G401 (cell line): Measurements from ENCODE around the gene TUT1. TPM values are rescaled to one million over a fixed set of nuclear protein-coding genes. Genes with fewer than 3 reads are reported as not detected.
"Not testable (repeated sequence)": the region's sequence is repeated elsewhere in the genome, so short reads cannot be mapped to it uniquely, and the experiment has no call there.

Experiments used
- DNase-seq: peaks from one replicate; pipeline ENCODE4 v3.0.0-alpha.2; 2015; ENCODE audit warnings: low spot score
- in situ Hi-C: cut with HindIII; loops from 2 replicates; pipeline ENCODE4 v1.10.0; 2016; ENCODE audit warnings: low sequenced_read_pairs, mixed read lengths
- total RNA-seq: library from RNA; depleted of rRNA; stranded (reverse); fragments of >200 nt; shearing (Covaris generic); gene quantifications from 2 replicates; pipeline ENCODE4 v1.2.3, GENCODE V29; 2014

TUT1 gene
- total RNA-seq, 1 experiment from 2014 or later, result 16.5 TPM

- in situ Hi-C loops, DNase-seq: not testable (repeated sequence)
Observed at GRCh38 chr11:62585356-62585755, 6.0 kb downstream of the TUT1 start.

GRCh38 chr11:62581735-62582134 is 9.6 kb downstream of the TUT1 start:
- DNase-seq, in situ Hi-C loops: not testable (repeated sequence)

GRCh38 chr11:62580959-62581715 is 10.2 kb downstream of the TUT1 start:
- DNase-seq, result no peak
- in situ Hi-C loops, result no loop called here

- DNase-seq, result no peak
- in situ Hi-C loops, result no loop called here
Observed at GRCh38 chr11:62579252-62579651, 12.1 kb downstream of the TUT1 start.

- in situ Hi-C loops, result no loop called here
- DNase-seq, result no peak
Observed at GRCh38 chr11:62578541-62578940, 12.8 kb downstream of the TUT1 start.

DNA sequence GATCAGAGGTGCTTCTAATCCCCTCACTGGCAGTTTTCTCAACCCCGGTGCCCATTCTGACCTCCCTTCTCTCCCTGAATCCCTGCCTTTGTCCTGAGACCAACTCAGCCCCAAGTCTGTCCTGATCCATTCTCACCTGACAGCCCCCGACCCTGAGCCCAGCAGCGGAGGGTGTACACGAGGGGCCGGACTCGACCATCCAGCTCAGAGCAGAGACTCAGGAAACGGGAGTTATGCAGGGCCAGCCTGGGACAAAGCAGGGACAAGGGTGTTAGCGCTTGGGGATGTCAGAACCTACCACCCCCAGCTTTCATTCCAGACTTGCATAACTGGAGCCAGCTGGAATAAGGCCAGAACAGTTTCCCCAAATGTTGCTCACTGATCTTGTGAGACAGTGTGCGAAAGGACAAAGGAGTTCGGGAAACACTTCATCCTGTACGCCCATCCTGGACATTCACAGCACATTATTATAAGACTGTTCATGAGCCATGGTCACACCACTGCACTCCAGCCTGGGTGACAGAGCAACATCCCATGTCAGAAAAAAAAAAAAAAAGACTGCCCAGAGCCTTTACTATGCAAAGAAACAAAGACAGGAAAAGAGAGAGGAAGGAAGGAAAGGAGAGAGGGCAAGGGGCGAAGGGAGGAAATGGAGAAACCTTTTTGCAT is 14.1 kb downstream of the TUT1 start:
- no peak for DNase-seq
- in situ Hi-C loops, result no loop called here

GRCh38 chr11:62575837-62576236 is 15.5 kb downstream of the TUT1 start:
- in situ Hi-C loops, result no loop called here
- no peak for DNase-seq

DNA sequence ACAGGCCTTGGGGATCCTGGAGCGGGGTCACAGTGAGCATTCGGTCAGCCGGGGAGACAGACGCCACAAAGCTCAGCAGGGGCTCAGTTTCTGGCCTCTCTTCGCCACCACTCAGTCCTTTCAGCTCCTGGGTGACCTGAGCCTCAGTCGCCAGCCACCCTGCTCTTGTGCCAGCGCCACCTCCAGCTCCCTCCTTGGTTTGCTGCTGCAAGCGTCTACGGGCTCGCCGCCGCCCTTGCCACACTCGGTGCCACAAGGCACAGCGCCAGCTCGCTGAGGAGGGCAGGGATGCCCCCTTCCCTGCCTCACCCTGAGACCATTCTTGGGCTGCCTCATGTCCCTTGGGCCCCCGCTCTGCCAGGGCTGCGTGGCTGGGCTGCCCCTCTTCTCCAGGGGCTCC is 16.2 kb downstream of the TUT1 start:
- in situ Hi-C loops, result no loop called here

GRCh38 chr11:62574363-62575071 is 16.8 kb downstream of the TUT1 start:
- in situ Hi-C loops, result loop anchor here (25.0 kb wide), 1 partner anchor 137 kb away; no protein-coding TSS in a partner anchor
- DNase-seq, result no peak

More for the DNA sequence above, 16.2 kb downstream of the TUT1 start:
- peak; percentile 45 for DNase-seq

DNA sequence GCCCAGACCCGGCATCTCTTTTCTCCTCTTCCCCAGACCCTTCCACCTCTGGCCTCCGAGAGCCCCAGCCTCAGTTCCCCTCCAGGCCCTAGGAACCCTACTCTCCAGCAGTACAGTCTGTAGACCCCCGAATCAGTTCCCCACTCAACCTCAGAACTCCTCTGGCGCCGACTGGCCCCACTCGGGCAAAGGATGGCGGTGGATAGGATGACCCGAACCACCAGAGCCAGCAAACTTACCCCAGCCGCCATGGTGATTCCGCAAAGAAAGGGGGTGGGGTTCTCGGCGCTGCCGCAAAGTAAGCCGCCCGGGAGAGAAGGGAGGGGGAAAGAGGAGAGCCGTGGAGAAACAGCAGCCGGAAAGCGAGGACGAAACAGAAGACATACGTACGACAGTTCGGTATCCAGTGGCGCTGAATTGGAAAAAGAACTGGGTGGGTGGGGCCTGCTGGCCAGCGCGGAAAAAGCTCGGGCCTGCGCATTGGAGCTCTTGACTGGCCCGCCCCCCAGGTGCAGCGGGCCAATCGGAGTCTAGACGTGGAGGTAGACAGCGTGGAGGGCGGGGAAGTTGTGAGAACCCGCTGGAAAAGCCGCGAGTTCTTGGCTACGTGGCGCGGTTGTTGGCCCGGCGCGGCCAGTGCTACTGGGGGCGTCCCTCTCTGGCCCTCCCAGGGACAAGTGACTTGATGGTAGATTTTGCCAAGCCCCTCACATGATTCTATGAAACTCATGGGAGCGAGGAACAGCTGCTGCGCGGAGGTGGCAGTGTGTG is 17.5 kb downstream of the TUT1 start, which contains the start of gene EEF1G:
Gene EEF1G (minus strand): TSS at position 300 of the 771 bp plus-strand sequence. CDS start 49 bp downstream, at position 251.
- DNase-seq, result peak; percentile 100
- in situ Hi-C loops, result loop anchor here (25.0 kb wide), 1 partner anchor 136 kb away; no protein-coding TSS in a partner anchor

DNA sequence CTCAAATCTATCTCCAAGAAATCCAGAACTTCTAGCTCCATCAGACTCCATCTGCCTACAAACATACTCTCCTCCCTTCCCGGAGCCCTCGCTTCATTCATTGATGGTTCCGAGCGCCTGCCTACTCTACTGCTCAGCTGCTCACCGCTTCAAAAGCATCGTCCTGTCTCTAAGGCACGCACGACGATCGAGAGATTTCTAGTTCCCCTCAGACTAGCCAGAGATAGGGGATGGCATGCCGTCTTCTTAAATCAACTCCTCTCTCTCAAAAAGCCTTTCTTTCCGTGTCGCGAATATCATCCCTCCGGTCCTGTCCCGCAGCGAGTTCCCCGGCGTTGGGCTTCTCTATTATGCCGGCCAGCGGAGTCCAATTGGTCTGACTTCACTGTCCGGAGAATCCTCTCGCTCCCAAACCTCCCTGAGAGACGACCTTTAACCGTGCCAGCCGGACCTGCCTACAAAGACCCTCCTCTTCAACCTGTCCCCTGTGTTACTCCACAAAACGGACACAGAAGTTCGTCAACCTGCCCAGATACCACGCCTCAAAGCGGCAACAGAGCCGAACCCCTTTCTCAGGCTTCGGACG is 18.2 kb downstream of the TUT1 start:
- no peak for DNase-seq

DNA sequence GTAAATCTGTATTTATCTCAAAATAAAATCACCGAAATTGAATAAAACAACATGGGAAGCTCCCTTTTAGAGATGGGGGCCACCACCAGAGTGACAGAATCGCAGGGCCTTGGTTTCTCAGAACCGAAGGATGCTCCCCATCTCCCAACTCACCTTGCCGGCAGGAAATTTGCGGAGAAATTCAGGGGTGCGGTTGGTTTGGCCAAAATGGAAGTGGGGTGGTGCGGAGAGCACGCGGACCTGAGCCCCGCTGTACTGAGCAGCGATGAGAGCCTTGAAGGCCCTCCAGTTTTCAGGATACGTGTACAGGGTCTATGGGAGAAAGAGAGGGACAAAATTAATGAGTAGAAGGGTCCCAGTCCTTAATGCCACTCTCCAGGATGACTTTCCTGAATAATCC is 18.9 kb downstream of the TUT1 start:
- no peak for DNase-seq
- in situ Hi-C loops, result loop anchor here (25.0 kb wide), 1 partner anchor 135 kb away; no protein-coding TSS in a partner anchor

More for the DNA sequence above, 18.2 kb downstream of the TUT1 start:
- in situ Hi-C loops, result loop anchor here (25.0 kb wide), 1 partner anchor 136 kb away; no protein-coding TSS in a partner anchor

DNA sequence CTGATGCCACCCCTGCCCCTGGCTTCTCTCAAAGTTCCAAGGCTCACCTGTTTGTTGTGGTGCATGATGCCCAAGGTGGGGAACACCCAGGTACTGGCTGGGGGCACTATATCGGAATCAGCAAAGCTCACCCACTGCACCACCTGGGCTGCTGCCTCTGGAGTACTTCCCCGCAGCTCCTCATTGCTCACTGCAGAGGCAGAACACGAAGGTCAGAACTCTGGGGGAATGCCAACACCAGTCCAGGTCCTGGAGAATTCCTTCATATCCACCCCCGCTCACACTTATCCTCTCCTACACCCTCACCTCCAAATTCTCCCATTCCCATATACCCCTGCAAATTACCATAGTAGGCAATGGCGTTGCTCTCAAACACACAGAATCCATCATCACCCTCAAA is 19.8 kb downstream of the TUT1 start:
- DNase-seq, result not testable (repeated sequence)
- in situ Hi-C loops, result loop anchor here (25.0 kb wide), 1 partner anchor 134 kb away; no protein-coding TSS in a partner anchor

- not testable (repeated sequence) for DNase-seq
- in situ Hi-C loops, result loop anchor here (25.0 kb wide), 1 partner anchor 134 kb away; no protein-coding TSS in a partner anchor
Observed at GRCh38 chr11:62570903-62571302, 20.4 kb downstream of the TUT1 start.

GRCh38 chr11:62569611-62570010 is 21.7 kb downstream of the TUT1 start:
- in situ Hi-C loops, result loop anchor here (25.0 kb wide), 1 partner anchor 132 kb away; no protein-coding TSS in a partner anchor

GRCh38 chr11:62567018-62567633 is 24.2 kb downstream of the TUT1 start:
- in situ Hi-C loops, result loop anchor here (25.0 kb wide), 1 partner anchor 130 kb away; no protein-coding TSS in a partner anchor
- no peak for DNase-seq

More at GRCh38 chr11:62569611-62570010, 21.7 kb downstream of the TUT1 start:
- DNase-seq, result no peak

GRCh38 chr11:62566247-62566646 is 25.1 kb downstream of the TUT1 start:
- in situ Hi-C loops, result loop anchor here (25.0 kb wide), 1 partner anchor 129 kb away; no protein-coding TSS in a partner anchor

More at GRCh38 chr11:62566247-62566646, 25.1 kb downstream of the TUT1 start:
- no peak for DNase-seq
